Measurements from ENCODE around the gene FEM1A.
A peak's percentile ranks its signal among the peaks of the same experiment; 100 is the strongest.
"Not testable (repeated sequence)": the region's sequence is repeated elsewhere in the genome, so short reads cannot be mapped to it uniquely, and the experiment has no call there.

Gene FEM1A

DNA sequence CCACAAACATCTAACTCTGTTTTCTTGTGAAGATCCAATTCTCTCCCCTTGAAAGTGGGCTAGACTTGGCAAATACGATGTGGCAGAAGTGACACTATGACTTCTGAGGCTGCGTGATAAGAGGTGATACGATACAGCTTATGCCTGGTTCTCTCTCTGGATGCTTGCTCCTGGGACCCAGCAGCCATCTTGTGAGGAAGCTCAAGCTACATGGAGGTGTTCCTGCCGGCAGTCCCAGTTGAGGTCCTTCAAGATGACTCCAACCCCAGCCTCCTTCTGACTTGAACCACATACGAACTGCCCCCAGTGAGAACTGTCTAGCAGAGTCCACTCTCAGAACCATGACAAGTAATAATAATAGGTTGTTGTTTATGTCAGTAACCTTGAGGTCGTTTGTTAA is 10.7 kb upstream of the FEM1A start:
- Histone ChIP-seq H3K36me3 (ENCODE audit: control insufficient read depth, low read length) (peaks cover 13% of the 10 kb centered on the region), H3K27me3 (ENCODE audit: control insufficient read depth, low read length) (no peaks in the 10 kb centered on the region), H3K4me3 (ENCODE audit: low read length) (peak overlapping the region; percentile 68), H4K20me1 (ENCODE audit: control insufficient read depth, insufficient read depth, low read depth, low read length) (no peaks in the 10 kb centered on the region), H3K79me2 (ENCODE audit: control insufficient read depth, low read length) (peaks cover 34% of the 10 kb centered on the region), H3K9me2 (replicated peaks; ENCODE audit: control insufficient read depth, low read length) (no peaks in the 10 kb centered on the region), H3K4me1 (ENCODE audit: control insufficient read depth, low read length) (peaks cover 78% of the 10 kb centered on the region), H3K27ac (ENCODE audit: low read depth, low read length) (peak overlapping the region; percentile 90), H3K4me2 (ENCODE audit: low read length) (peak overlapping the region; percentile 69), H3F3A (ENCODE audit: control insufficient read depth, insufficient read depth) (peaks cover 7% of the 10 kb centered on the region), H3K9me3 (ENCODE audit: control insufficient read depth, insufficient read depth, low read length) (peaks cover 3% of the 10 kb centered on the region; the same call in 1 of the 2 replicates)
- no peak for TF ChIP-seq EZH2phosphoT487 (IDR thresholded peaks at IDR 0.05; ENCODE audit: borderline replicate concordance, low read length)
- TF ChIP-seq, protein P1, sequence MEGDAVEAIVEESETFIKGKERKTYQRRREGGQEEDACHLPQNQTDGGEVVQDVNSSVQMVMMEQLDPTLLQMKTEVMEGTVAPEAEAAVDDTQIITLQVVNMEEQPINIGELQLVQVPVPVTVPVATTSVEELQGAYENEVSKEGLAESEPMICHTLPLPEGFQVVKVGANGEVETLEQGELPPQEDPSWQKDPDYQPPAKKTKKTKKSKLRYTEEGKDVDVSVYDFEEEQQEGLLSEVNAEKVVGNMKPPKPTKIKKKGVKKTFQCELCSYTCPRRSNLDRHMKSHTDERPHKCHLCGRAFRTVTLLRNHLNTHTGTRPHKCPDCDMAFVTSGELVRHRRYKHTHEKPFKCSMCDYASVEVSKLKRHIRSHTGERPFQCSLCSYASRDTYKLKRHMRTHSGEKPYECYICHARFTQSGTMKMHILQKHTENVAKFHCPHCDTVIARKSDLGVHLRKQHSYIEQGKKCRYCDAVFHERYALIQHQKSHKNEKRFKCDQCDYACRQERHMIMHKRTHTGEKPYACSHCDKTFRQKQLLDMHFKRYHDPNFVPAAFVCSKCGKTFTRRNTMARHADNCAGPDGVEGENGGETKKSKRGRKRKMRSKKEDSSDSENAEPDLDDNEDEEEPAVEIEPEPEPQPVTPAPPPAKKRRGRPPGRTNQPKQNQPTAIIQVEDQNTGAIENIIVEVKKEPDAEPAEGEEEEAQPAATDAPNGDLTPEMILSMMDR (IDR thresholded peaks at IDR 0.05; ENCODE audit: low read depth, low read length, poor library complexity, severe bottlenecking), result no peak

DNA sequence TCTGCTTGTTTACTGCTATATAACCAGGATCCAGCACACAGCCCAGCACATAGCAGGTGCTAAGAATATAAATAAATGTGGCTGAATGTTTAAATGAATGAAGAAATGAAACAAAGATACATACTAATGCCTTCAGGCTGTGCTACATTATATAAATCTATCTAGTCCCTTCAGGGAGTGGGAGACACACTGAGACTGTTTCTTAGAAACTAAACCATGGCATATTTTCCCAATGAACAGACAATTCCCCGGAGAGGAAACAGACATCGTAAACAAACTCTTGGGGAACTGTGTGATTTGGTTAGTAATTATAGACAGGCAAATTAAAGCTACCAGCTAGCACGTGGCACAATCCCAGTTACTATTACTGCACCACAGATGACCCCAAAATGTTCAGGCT is 9.7 kb upstream of the FEM1A start:
- H3K4me3 ChIP-seq (ENCODE audit: low read length), result peak overlapping the region; percentile 68
- H3K36me3 ChIP-seq (ENCODE audit: control insufficient read depth, low read length), result peaks cover 3% of the 10 kb centered on the region; the same call in 1 of the 2 replicates
- peaks cover 7% of the 10 kb centered on the region for H3F3A ChIP-seq (ENCODE audit: control insufficient read depth, insufficient read depth)
- TF ChIP-seq, protein P1 (IDR thresholded peaks at IDR 0.05; ENCODE audit: low read depth, low read length, poor library complexity, severe bottlenecking), result no peak
- no peak for TF ChIP-seq EZH2phosphoT487 (IDR thresholded peaks at IDR 0.05; ENCODE audit: borderline replicate concordance, low read length)
- H3K27me3 ChIP-seq (ENCODE audit: control insufficient read depth, low read length), result no peaks in the 10 kb centered on the region
- H3K9me2 ChIP-seq (replicated peaks; ENCODE audit: control insufficient read depth, low read length), result no peaks in the 10 kb centered on the region
- H3K4me1 ChIP-seq (ENCODE audit: control insufficient read depth, low read length), result peaks cover 74% of the 10 kb centered on the region
- peaks cover 25% of the 10 kb centered on the region for H3K79me2 ChIP-seq (ENCODE audit: control insufficient read depth, low read length)
- peak overlapping the region; percentile 90 for H3K27ac ChIP-seq (ENCODE audit: low read depth, low read length)
- peak overlapping the region; percentile 69 for H3K4me2 ChIP-seq (ENCODE audit: low read length)
- no peaks in the 10 kb centered on the region for H4K20me1 ChIP-seq (ENCODE audit: control insufficient read depth, insufficient read depth, low read depth, low read length)
- peaks cover 3% of the 10 kb centered on the region; the same call in 1 of the 2 replicates for H3K9me3 ChIP-seq (ENCODE audit: control insufficient read depth, insufficient read depth, low read length)

DNA sequence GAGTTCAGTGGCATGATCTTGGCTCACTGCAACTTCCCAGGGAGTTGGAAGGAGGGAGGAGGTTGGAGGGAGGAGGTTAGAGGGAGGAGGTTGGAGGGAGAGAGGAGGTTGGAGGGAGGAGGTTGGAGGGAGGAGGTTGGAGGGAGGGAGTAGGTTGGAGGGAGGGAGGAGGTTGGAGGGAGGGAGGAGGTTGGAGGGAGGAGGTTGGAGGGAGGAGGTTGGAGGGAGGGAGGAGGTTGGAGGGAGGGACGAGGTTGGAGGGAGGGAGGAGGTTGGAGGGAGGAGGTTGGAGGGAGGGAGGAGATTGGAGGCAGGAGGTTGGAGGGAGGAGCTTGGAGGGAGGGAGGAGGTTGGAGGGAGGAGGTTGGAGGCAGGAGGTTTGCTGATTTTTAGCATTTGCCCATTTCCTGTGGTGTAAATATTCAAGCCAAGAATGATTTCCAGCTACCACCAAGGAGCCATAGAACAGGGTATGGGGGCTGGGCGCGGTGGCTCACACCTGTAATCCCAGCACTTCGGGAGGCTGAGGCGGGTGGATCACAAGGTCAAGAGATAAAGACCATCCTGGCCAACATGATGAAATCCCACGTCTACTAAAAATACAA is 5.0 kb upstream of the FEM1A start:
- H3K79me2 ChIP-seq (ENCODE audit: control insufficient read depth, low read length); H3K4me2 ChIP-seq (ENCODE audit: low read length); H3K27me3 ChIP-seq (ENCODE audit: control insufficient read depth, low read length); H3K36me3 ChIP-seq (ENCODE audit: control insufficient read depth, low read length); H3K9me2 ChIP-seq (replicated peaks; ENCODE audit: control insufficient read depth, low read length); H3K27ac ChIP-seq (ENCODE audit: low read depth, low read length); H3K9me3 ChIP-seq (ENCODE audit: control insufficient read depth, insufficient read depth, low read length); H3K4me3 ChIP-seq (ENCODE audit: low read length); H4K20me1 ChIP-seq (ENCODE audit: control insufficient read depth, insufficient read depth, low read depth, low read length); H3F3A ChIP-seq (ENCODE audit: control insufficient read depth, insufficient read depth): not testable (repeated sequence)
- peaks cover 44% of the 10 kb centered on the region for H3K4me1 ChIP-seq (ENCODE audit: control insufficient read depth, low read length)

DNA sequence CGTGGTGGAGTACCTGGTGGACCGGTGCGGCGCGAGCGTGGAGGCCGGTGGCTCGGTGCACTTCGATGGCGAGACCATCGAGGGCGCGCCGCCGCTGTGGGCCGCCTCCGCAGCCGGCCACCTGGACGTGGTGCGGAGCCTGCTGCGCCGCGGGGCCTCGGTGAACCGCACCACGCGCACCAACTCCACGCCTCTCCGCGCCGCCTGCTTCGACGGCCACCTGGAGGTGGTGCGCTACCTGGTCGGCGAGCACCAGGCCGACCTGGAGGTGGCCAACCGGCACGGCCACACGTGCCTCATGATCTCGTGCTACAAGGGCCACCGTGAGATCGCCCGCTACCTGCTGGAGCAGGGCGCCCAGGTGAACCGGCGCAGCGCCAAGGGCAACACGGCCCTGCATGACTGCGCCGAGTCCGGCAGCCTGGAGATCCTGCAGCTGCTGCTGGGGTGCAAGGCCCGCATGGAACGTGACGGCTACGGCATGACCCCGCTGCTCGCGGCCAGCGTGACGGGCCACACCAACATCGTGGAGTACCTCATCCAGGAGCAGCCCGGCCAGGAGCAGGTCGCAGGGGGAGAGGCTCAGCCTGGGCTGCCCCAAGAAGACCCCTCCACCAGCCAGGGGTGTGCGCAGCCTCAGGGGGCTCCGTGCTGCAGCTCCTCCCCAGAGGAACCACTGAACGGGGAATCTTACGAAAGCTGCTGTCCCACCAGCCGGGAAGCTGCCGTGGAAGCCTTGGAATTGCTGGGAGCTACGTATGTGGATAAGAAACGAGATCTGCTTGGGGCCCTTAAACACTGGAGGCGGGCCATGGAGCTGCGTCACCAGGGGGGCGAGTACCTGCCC is 708 bp downstream of the FEM1A start:
- H4K20me1 ChIP-seq (ENCODE audit: control insufficient read depth, insufficient read depth, low read depth, low read length); H3K9me2 ChIP-seq (replicated peaks; ENCODE audit: control insufficient read depth, low read length); H3K27me3 ChIP-seq (ENCODE audit: control insufficient read depth, low read length); H3F3A ChIP-seq (ENCODE audit: control insufficient read depth, insufficient read depth); H3K9me3 ChIP-seq (ENCODE audit: control insufficient read depth, insufficient read depth, low read length): not testable (repeated sequence)
- Histone ChIP-seq H3K4me1 (ENCODE audit: control insufficient read depth, low read length) (peaks cover 37% of the 10 kb centered on the region), H3K4me3 (ENCODE audit: low read length) (peak overlapping the region; percentile 86), H3K27ac (ENCODE audit: low read depth, low read length) (peak overlapping the region; percentile 51), H3K4me2 (ENCODE audit: low read length) (peak overlapping the region; percentile 92), H3K36me3 (ENCODE audit: control insufficient read depth, low read length) (peaks cover 46% of the 10 kb centered on the region), H3K79me2 (ENCODE audit: control insufficient read depth, low read length) (peaks cover 54% of the 10 kb centered on the region)

DNA sequence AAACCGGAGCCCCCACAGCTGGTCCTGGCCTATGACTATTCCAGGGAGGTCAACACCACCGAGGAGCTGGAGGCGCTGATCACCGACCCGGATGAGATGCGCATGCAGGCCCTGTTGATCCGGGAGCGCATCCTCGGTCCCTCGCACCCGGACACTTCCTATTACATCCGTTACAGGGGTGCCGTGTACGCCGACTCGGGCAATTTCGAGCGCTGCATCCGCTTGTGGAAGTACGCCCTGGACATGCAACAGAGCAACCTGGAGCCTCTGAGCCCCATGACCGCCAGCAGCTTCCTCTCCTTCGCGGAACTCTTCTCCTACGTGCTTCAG is 1.3 kb downstream of the FEM1A start:
- peak overlapping the region; percentile 86 for H3K4me3 ChIP-seq (ENCODE audit: low read length)
- not testable (repeated sequence) for H3K27ac ChIP-seq (ENCODE audit: low read depth, low read length); H3K9me2 ChIP-seq (replicated peaks; ENCODE audit: control insufficient read depth, low read length); H3F3A ChIP-seq (ENCODE audit: control insufficient read depth, insufficient read depth); H4K20me1 ChIP-seq (ENCODE audit: control insufficient read depth, insufficient read depth, low read depth, low read length); H3K9me3 ChIP-seq (ENCODE audit: control insufficient read depth, insufficient read depth, low read length); H3K27me3 ChIP-seq (ENCODE audit: control insufficient read depth, low read length)
- H3K79me2 ChIP-seq (ENCODE audit: control insufficient read depth, low read length), result peaks cover 57% of the 10 kb centered on the region
- peak overlapping the region; percentile 92 for H3K4me2 ChIP-seq (ENCODE audit: low read length)
- peaks cover 37% of the 10 kb centered on the region for H3K4me1 ChIP-seq (ENCODE audit: control insufficient read depth, low read length)
- H3K36me3 ChIP-seq (ENCODE audit: control insufficient read depth, low read length), result peaks cover 50% of the 10 kb centered on the region

DNA sequence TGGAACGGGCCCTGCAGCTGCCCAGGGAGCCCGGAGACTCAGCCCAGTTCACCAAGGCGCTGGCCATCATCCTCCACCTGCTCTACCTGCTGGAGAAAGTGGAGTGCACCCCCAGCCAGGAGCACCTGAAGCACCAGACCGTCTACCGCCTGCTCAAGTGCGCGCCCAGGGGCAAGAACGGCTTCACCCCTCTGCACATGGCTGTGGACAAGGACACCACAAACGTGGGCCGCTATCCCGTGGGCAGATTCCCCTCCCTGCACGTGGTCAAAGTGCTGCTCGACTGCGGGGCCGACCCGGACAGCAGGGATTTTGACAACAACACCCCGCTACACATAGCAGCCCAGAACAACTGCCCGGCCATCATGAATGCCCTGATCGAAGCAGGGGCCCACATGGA is 1.7 kb downstream of the FEM1A start:
- H3K27ac ChIP-seq (ENCODE audit: low read depth, low read length); H3K4me3 ChIP-seq (ENCODE audit: low read length); H3K27me3 ChIP-seq (ENCODE audit: control insufficient read depth, low read length); H4K20me1 ChIP-seq (ENCODE audit: control insufficient read depth, insufficient read depth, low read depth, low read length); H3K9me3 ChIP-seq (ENCODE audit: control insufficient read depth, insufficient read depth, low read length); H3K9me2 ChIP-seq (replicated peaks; ENCODE audit: control insufficient read depth, low read length); H3F3A ChIP-seq (ENCODE audit: control insufficient read depth, insufficient read depth): not testable (repeated sequence)
- H3K4me1 ChIP-seq (ENCODE audit: control insufficient read depth, low read length), result peaks cover 37% of the 10 kb centered on the region
- H3K79me2 ChIP-seq (ENCODE audit: control insufficient read depth, low read length), result peaks cover 57% of the 10 kb centered on the region
- H3K4me2 ChIP-seq (ENCODE audit: low read length), result peak overlapping the region; percentile 92
- H3K36me3 ChIP-seq (ENCODE audit: control insufficient read depth, low read length), result peaks cover 50% of the 10 kb centered on the region
